K562 (cell line): ENCODE results near the gene LZTFL1.

Experiments
- BCOR ChIP-seq: fragments of 450-650 bp; IDR thresholded peaks from 2 replicates; pipeline ENCODE4 v1.6.1; 2016
- CC2D1A ChIP-seq: fragments of 450-650 bp; IDR thresholded peaks from 2 replicates; pipeline ENCODE4 v1.6.1; 2017; ENCODE audit warnings: mild to moderate bottlenecking
- CTCF ChIP-seq, 3 experiments: IDR thresholded peaks in 2 of 3; conservative IDR thresholded peaks in 1 of 3; 2 replicates each; pipeline ENCODE4 v1.5.1; 2011 to 2012; ENCODE audit warnings: low read length in 3 of 3, mild to moderate bottlenecking in 3 of 3, control low read depth in 2 of 3, improper control_type of control experiment in 1 of 3, inconsistent platforms in 1 of 3, low read depth in 1 of 3, mixed read lengths in 1 of 3, moderate library complexity in 1 of 3; ENCODE audit not compliant: insufficient read depth in 2 of 3
- EZH2 ChIP-seq: IDR thresholded peaks from 2 replicates; pipeline ENCODE4 v1.6.1; 2012; ENCODE audit warnings: low read depth, mild to moderate bottlenecking, inconsistent platforms, low read length, borderline replicate concordance
- MLX ChIP-seq, 2 experiments: fragments of 450-650 bp in 1 of 2; sonication (generic) in 1 of 2; formaldehyde crosslinking; conservative IDR thresholded peaks; 2 replicates each; pipeline versions ENCODE4 v1.4.0 to v1.8.1; 2020 to 2022; ENCODE audit warnings: mild to moderate bottlenecking in 1 of 2, missing genetic modification reagents in 1 of 2
- MTF1 ChIP-seq: fragments of 250-450 bp; sonication (Bioruptor Pico); IDR thresholded peaks from 2 replicates; pipeline ENCODE4 v1.9.0; 2021; ENCODE audit warnings: moderate library complexity, mild to moderate bottlenecking, inconsistent platforms, borderline replicate concordance
- SIN3B ChIP-seq: fragments of 450-650 bp; IDR thresholded peaks from 2 replicates; pipeline ENCODE4 v1.6.1; 2017; ENCODE audit warnings: low read depth, mild to moderate bottlenecking, moderate library complexity
- SMC3 ChIP-seq: conservative IDR thresholded peaks from 2 replicates; pipeline ENCODE4 v1.6.1; 2011; ENCODE audit warnings: low read depth, low read length, improper control_type of control experiment; ENCODE audit not compliant: insufficient read depth
- TOE1 ChIP-seq, 2 experiments: fragments of 450-650 bp in 1 of 2; sonication (generic) in 1 of 2; formaldehyde crosslinking in 1 of 2; IDR thresholded peaks; 2 replicates each; pipeline versions ENCODE4 v1.7.1 to v1.8.0; 2016 to 2022; ENCODE audit warnings: borderline replicate concordance in 2 of 2, mild to moderate bottlenecking in 2 of 2, antibody characterized with exemption in 1 of 2, inconsistent platforms in 1 of 2, low read depth in 1 of 2, missing genetic modification reagents in 1 of 2, moderate library complexity in 1 of 2
- ZHX1 ChIP-seq: fragments of 150-350 bp; conservative IDR thresholded peaks from 2 replicates; pipeline ENCODE4 v1.6.1; 2014; ENCODE audit warnings: low read length
- ZNF707 ChIP-seq: fragments of 250-450 bp; sonication (Bioruptor Pico); conservative IDR thresholded peaks from 2 replicates; pipeline ENCODE4 v1.8.0; 2022; ENCODE audit warnings: inconsistent platforms, mild to moderate bottlenecking, moderate library complexity
- TF ChIP-seq, protein P1 (sequence below): fragments of 250-450 bp; sonication (Bioruptor Pico); IDR thresholded peaks from 2 replicates; pipeline ENCODE4 v1.8.0; 2022; ENCODE audit warnings: moderate library complexity, mild to moderate bottlenecking, inconsistent platforms

- TF ChIP-seq SIN3B = no peak
- TF ChIP-seq CTCF (IDR thresholded peaks at IDR 0.05 in 2 of 3, conservative IDR thresholded peaks at IDR 0.05 in 1 of 3; ENCODE audit: insufficient read depth in 2 of 3, low read depth in 1 of 3, low read length in 3 of 3) = no peak
- no peak for TF ChIP-seq ZNF707 (CRISPR knock-in tag)
- TF ChIP-seq TOE1 (IDR thresholded peaks at IDR 0.05; ENCODE audit: borderline replicate concordance) = no peak
- TF ChIP-seq TOE1 (CRISPR knock-in tag; IDR thresholded peaks at IDR 0.05; ENCODE audit: borderline replicate concordance, low read depth) = no peak
- TF ChIP-seq MLX (CRISPR knock-in tag; conservative IDR thresholded peaks at IDR 0.05) = no peak
- TF ChIP-seq EZH2 = no peak
- TF ChIP-seq CC2D1A = no peak
- no peak for TF ChIP-seq MTF1
- TF ChIP-seq, protein P1, sequence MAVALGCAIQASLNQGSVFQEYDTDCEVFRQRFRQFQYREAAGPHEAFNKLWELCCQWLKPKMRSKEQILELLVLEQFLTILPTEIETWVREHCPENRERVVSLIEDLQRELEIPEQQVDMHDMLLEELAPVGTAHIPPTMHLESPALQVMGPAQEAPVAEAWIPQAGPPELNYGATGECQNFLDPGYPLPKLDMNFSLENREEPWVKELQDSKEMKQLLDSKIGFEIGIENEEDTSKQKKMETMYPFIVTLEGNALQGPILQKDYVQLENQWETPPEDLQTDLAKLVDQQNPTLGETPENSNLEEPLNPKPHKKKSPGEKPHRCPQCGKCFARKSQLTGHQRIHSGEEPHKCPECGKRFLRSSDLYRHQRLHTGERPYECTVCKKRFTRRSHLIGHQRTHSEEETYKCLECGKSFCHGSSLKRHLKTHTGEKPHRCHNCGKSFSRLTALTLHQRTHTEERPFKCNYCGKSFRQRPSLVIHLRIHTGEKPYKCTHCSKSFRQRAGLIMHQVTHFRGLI (CRISPR knock-in tag) = no peak
- no peak for TF ChIP-seq ZHX1
- TF ChIP-seq BCOR = no peak
- no peak for TF ChIP-seq SMC3
These were observed 42.7 kb upstream of the LZTFL1 start for GRCh38 chr3:45884368-45885201.
